OCI-LY3 (cell line): ENCODE data around the gene STX1A.

Experiments
- H2AFZ ChIP-seq: fragments of 200-600, 300-600 bp; shearing (Covaris generic); 2 replicates; pipeline ENCODE4 v1.6.0; 2014; ENCODE audit warnings: antibody characterized with exemption, low read depth, low read length
- H3K27ac ChIP-seq: fragments of 200-600, 300-600 bp; sonication (generic); 2 replicates; pipeline ENCODE4 v1.5.1; 2014; ENCODE audit warnings: mild to moderate bottlenecking, low read length, moderate library complexity, mixed read lengths
- H3K27me3 ChIP-seq: fragments of 200-600, 300-600 bp; sonication (generic); 2 replicates; pipeline ENCODE4 v1.6.1; 2014; ENCODE audit warnings: low read depth, low read length, mixed read lengths
- H3K36me3 ChIP-seq: fragments of 200-600, 300-600 bp; sonication (generic); replicated peaks from 2 replicates; pipeline ENCODE3; 2014; ENCODE audit warnings: low read depth, low read length, mixed read lengths
- H3K4me1 ChIP-seq: fragments of 300-600, 200-600 bp; sonication (generic); 2 replicates; pipeline ENCODE4 v1.6.1; 2014; ENCODE audit warnings: low read length, mixed read lengths
- H3K4me2 ChIP-seq: fragments of 200-600, 300-600 bp; sonication (generic); 2 replicates; pipeline ENCODE4 v1.6.1; 2014; ENCODE audit warnings: low read length, mixed read lengths
- H3K4me3 ChIP-seq: fragments of 300-600, 200-600 bp; sonication (generic); 2 replicates; pipeline ENCODE4 v1.5.1; 2014; ENCODE audit warnings: antibody characterized with exemption, mild to moderate bottlenecking, low read length, moderate library complexity
- H3K79me2 ChIP-seq: fragments of 300-600, 200-600 bp; shearing (Covaris generic); 2 replicates; pipeline ENCODE4 v1.6.1; 2014; ENCODE audit warnings: mild to moderate bottlenecking, low read length, mixed read lengths
- H3K9ac ChIP-seq: fragments of 300-600, 200-600 bp; shearing (Covaris generic); 2 replicates; pipeline ENCODE4 v1.6.0; 2014; ENCODE audit warnings: mild to moderate bottlenecking, low read length, moderate library complexity
- H3K9me3 ChIP-seq: fragments of 200-600, 300-600 bp; shearing (Covaris generic); 2 replicates; pipeline ENCODE4 v1.6.1; 2014; ENCODE audit warnings: low read length, mixed read lengths; ENCODE audit not compliant: insufficient read depth
- H4K20me1 ChIP-seq: fragments of 200-600, 300-600 bp; sonication (generic); 2 replicates; pipeline ENCODE4 v1.6.1; 2016; ENCODE audit warnings: low read length, mixed read lengths; ENCODE audit not compliant: insufficient read depth
- EZH2phosphoT487 ChIP-seq: fragments of 200-600 bp; shearing (Covaris generic); IDR thresholded peaks from 2 replicates; pipeline ENCODE4 v1.6.1; 2018; ENCODE audit warnings: antibody characterized with exemption, mixed run types, low read depth
- TF ChIP-seq, protein P1 (sequence below): fragments of 200-600, 300-600 bp; sonication (generic); IDR thresholded peaks from 2 replicates; pipeline ENCODE4 v1.5.1; 2014; ENCODE audit warnings: antibody characterized with exemption, low read length, low read depth

Gene STX1A

DNA sequence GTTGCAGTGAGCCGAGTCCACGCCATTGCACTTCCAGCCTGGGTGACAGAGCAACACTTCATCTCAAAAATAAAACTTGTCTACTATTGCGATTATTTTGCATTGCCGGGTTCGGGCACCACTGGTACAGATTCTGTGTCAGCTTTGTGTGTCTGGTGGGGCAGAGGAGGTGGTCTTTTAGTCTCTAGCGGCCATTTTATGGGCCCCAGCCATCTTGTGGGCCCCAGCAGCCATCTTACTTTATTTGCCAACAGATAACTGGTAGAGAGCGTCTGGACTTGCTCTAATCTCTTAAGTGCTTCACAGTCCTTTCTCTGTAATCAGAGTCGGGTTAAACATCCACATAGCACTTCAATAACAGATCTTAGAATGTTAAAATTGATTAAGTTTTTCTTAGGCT lies 31.2 kb downstream of the STX1A start:
- Histone ChIP-seq H3K9ac (no peak overlapping the region), H3K27ac (peak overlapping the region; percentile 33), H3K36me3 (peaks cover 49% of the 10 kb centered on the region), H3K4me2 (peak overlapping the region; percentile 20), H3K79me2 (peaks cover 68% of the 10 kb centered on the region), H3K4me1 (peaks cover 9% of the 10 kb centered on the region), H2AFZ (no peak overlapping the region), H3K9me3 (no peaks in the 10 kb centered on the region), H3K27me3 (no peaks in the 10 kb centered on the region), H3K4me3 (no peak overlapping the region), H4K20me1 (no peaks in the 10 kb centered on the region)
- no peak for TF ChIP-seq EZH2phosphoT487

DNA sequence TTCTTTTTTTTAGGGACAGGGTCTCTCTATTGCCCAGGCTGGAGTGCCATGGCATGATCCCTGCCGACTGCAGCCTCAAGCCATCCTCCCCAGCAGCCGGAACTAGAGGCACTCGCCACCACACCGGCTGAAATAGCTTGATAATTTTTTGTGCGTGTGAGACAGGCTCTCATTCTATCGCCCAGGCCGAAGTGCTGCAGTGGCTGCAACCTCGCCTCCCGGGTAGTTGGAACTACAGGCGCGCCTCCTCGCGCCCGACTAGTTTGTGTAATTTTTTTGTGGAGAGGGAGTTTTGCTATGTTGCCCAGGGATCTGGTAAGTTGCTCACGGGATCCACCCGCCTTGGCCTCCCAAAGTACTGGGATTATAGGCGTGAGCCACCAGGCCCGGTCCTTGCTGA lies 34.2 kb downstream of the STX1A start:
- H3K9ac ChIP-seq, result no peak overlapping the region
- H3K9me3 ChIP-seq, result no peaks in the 10 kb centered on the region
- TF ChIP-seq, protein P1, sequence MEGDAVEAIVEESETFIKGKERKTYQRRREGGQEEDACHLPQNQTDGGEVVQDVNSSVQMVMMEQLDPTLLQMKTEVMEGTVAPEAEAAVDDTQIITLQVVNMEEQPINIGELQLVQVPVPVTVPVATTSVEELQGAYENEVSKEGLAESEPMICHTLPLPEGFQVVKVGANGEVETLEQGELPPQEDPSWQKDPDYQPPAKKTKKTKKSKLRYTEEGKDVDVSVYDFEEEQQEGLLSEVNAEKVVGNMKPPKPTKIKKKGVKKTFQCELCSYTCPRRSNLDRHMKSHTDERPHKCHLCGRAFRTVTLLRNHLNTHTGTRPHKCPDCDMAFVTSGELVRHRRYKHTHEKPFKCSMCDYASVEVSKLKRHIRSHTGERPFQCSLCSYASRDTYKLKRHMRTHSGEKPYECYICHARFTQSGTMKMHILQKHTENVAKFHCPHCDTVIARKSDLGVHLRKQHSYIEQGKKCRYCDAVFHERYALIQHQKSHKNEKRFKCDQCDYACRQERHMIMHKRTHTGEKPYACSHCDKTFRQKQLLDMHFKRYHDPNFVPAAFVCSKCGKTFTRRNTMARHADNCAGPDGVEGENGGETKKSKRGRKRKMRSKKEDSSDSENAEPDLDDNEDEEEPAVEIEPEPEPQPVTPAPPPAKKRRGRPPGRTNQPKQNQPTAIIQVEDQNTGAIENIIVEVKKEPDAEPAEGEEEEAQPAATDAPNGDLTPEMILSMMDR, result no peak
- no peak for TF ChIP-seq EZH2phosphoT487
- H4K20me1 ChIP-seq, result peaks cover 4% of the 10 kb centered on the region; the same call in 1 of the 2 replicates
- no peak overlapping the region for H2AFZ ChIP-seq
- H3K4me2 ChIP-seq, result no peak overlapping the region
- H3K36me3 ChIP-seq, result peaks cover 34% of the 10 kb centered on the region
- H3K79me2 ChIP-seq, result peaks cover 94% of the 10 kb centered on the region
- no peak overlapping the region for H3K4me3 ChIP-seq
- H3K27me3 ChIP-seq, result no peaks in the 10 kb centered on the region
- H3K27ac ChIP-seq, result no peak overlapping the region
- peaks cover 23% of the 10 kb centered on the region for H3K4me1 ChIP-seq

DNA sequence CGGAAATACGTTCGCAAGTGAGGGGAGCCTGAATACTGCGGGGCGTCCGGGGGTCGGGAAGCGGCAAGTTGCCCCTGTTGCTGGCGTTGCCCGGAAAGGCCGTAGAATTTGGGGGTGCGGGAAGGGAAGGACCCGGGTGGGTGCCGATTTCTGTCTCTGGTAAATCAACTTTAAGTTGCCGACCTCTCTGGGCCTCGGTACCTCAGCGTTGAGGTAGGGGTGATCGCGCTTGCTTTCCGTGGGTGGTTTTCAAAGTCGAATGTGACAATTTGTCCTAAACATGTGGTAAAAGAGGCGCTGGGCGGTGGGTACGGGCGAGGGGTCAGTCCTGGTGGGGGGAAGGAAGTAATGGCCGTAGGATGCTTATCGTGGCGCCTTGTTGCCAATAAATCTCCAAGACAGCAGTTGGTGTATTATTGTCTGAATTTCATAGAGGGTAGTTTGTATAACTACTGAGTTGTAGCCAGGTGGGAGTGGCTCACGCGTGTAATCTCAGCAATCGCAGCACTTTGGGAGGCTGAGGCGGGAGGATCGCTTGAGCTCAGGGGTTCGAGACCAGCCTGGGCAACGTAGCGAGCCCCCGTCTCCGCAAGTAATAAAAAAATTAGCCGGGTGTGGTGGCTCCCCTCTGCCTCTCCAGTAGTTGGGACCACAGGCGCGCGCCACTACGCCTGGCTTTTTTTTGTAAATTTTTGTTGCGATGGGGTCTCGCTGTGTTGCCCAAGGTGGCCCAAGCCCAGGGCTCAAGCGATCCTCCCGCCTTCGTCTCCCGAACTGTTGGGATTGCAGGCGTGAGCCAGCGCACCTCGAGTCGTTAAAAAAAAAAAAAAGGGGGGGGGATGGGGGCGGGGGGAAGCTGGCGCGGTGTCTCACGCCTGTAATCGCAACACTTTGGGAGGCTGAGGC lies 35.4 kb downstream of the STX1A start:
- Histone ChIP-seq H3K27ac (peak overlapping the region; percentile 33; the same call in 1 of the 2 replicates), H3K79me2 (peaks cover 96% of the 10 kb centered on the region), H3K36me3 (peaks cover 32% of the 10 kb centered on the region), H3K27me3 (no peaks in the 10 kb centered on the region), H3K9me3 (no peaks in the 10 kb centered on the region), H3K4me3 (peak overlapping the region; percentile 93), H3K4me2 (peak overlapping the region; percentile 74), H2AFZ (peak overlapping the region; percentile 83; the same call in 1 of the 2 replicates), H3K9ac (peak overlapping the region; percentile 86), H4K20me1 (peaks cover 4% of the 10 kb centered on the region; the same call in 1 of the 2 replicates), H3K4me1 (peaks cover 23% of the 10 kb centered on the region)
- TF ChIP-seq, protein P1, result no peak

DNA sequence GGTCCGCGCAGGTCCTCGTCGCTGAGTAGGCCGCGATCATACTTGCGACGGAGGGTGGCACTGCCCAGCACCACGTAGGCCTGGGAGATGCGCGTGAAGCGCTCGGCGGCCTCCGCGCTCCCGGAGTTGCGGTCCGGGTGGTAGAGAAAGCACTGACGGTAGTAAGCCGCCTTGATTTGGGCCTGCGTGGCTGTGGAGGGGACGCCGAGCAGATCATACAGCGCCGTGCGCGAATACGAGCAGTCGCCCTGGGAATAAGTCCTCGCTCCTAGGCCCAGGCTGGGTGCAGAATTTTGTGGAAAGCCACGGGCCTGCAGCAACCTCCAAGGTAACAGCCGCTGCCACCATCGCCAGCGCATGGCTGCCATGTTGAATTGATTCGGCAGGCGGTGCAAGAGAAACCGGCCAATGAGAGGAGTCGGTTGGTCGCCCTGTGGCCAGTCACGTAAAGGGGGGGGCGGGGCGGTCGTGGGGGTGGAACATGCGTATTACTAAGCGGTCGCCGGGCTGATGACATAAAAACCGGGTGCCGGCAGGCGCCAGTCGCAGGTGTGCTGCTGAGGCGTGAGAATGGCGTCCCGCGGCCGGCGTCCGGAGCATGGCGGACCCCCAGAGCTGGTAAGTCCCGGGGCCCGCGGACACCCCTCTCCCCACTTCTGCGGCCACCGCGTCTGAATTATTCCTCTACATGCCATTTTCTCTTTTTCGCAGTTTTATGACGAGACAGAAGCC lies 36.2 kb downstream of the STX1A start, which contains the start of the genes BUD23 and DNAJC30:
TSS of gene BUD23 (plus strand) at position 542 of the 732 bp plus-strand sequence. CDS start at position 571, 29 bp downstream.
TSS of gene DNAJC30 (minus strand) at position 398 of the 732 bp plus-strand sequence. CDS start at position 368, 30 bp downstream.
- H4K20me1 ChIP-seq, result peaks cover 4% of the 10 kb centered on the region; the same call in 1 of the 2 replicates
- no peak for TF ChIP-seq EZH2phosphoT487
- TF ChIP-seq, protein P1, result no peak
- peaks cover 16% of the 10 kb centered on the region for H3K4me1 ChIP-seq

More for the DNA sequence above, 36.2 kb downstream of the STX1A start, which contains the start of the genes BUD23 and DNAJC30:
- Histone ChIP-seq H3K9me3 (no peaks in the 10 kb centered on the region), H3K9ac (peak within 1 kb of the TSS; percentile 86), H3K36me3 (peaks cover 26% of the 10 kb centered on the region), H3K4me2 (peak within 1 kb of the TSS; percentile 87), H3K27ac (peak within 1 kb of the TSS; percentile 33; the same call in 1 of the 2 replicates), H3K27me3 (no peaks in the 10 kb centered on the region), H3K4me3 (peak within 1 kb of the TSS; percentile 93), H2AFZ (peak within 1 kb of the TSS; percentile 83; the same call in 1 of the 2 replicates), H3K79me2 (peaks cover 93% of the 10 kb centered on the region)
